OCI-LY1 (cell line): ENCODE results near the gene DCDC2B.

Experiments used
- H2AFZ ChIP-seq: fragments of 200-600 bp; sonication (generic), shearing (Covaris generic); 2 replicates; pipeline ENCODE4 v1.6.0; 2014; ENCODE audit warnings: antibody characterized with exemption, mild to moderate bottlenecking, low read length
- H3F3A ChIP-seq: fragments of 200-600 bp; sonication (generic), shearing (Covaris generic); 2 replicates; pipeline ENCODE4 v1.6.0; 2014; ENCODE audit warnings: mild to moderate bottlenecking, antibody characterized with exemption, low read length, moderate library complexity; ENCODE audit not compliant: insufficient read depth
- H3K27ac ChIP-seq: fragments of 200-600 bp; sonication (generic); 2 replicates; pipeline ENCODE4 v1.5.1; 2014; ENCODE audit warnings: low read length, mixed run types, mild to moderate bottlenecking, low read depth; ENCODE audit not compliant: poor library complexity, severe bottlenecking
- H3K27me3 ChIP-seq: fragments of 200-600 bp; sonication (generic); 2 replicates; pipeline ENCODE4 v1.6.0; 2014; ENCODE audit warnings: antibody characterized with exemption, mild to moderate bottlenecking, low read length, moderate library complexity; ENCODE audit not compliant: insufficient read depth
- H3K36me3 ChIP-seq: fragments of 200-600 bp; sonication (generic); 2 replicates; pipeline ENCODE4 v1.6.1; 2014; ENCODE audit warnings: mild to moderate bottlenecking, antibody characterized with exemption, low read length, moderate library complexity, mixed read lengths; ENCODE audit not compliant: insufficient read depth
- H3K4me1 ChIP-seq: fragments of 200-600 bp; sonication (generic); 2 replicates; pipeline ENCODE4 v1.5.1; 2014; ENCODE audit warnings: mild to moderate bottlenecking, low read length, moderate library complexity; ENCODE audit not compliant: insufficient read depth, severe bottlenecking
- H3K4me2 ChIP-seq: fragments of 200-600 bp; sonication (generic), shearing (Covaris generic); 2 replicates; pipeline ENCODE4 v1.6.1; 2014; ENCODE audit warnings: low read length
- H3K4me3 ChIP-seq: fragments of 200-600 bp; sonication (generic); 2 replicates; pipeline ENCODE4 v1.5.1; 2014; ENCODE audit warnings: low read length, low read depth, mild to moderate bottlenecking, mixed read lengths; ENCODE audit not compliant: poor library complexity, severe bottlenecking
- H3K79me2 ChIP-seq: fragments of 200-600 bp; shearing (Covaris generic); 2 replicates; pipeline ENCODE4 v1.6.1; 2016; ENCODE audit warnings: mixed run types, low read length, mixed read lengths; ENCODE audit not compliant: insufficient read depth
- H3K9ac ChIP-seq: fragments of 200-600 bp; sonication (generic), shearing (Covaris generic); 2 replicates; pipeline ENCODE4 v1.6.1; 2014; ENCODE audit warnings: mild to moderate bottlenecking, low read length, mixed read lengths
- H3K9me2 ChIP-seq: fragments of 200-600 bp; sonication (generic), shearing (Covaris generic); 2 replicates; pipeline ENCODE4 v1.6.1; 2014; ENCODE audit warnings: low read depth, mild to moderate bottlenecking, low read length, mixed read lengths
- H3K9me3 ChIP-seq: fragments of 200-600 bp; shearing (Covaris generic); 2 replicates; pipeline ENCODE4 v1.6.1; 2014; ENCODE audit warnings: low read length, mixed read lengths
- H4K20me1 ChIP-seq: fragments of 200-600 bp; sonication (generic), shearing (Covaris generic); 2 replicates; pipeline ENCODE4 v1.6.0; 2016; ENCODE audit warnings: mild to moderate bottlenecking, low read length; ENCODE audit not compliant: insufficient read depth
- EZH2 ChIP-seq: fragments of 200-600 bp; sonication (generic), shearing (Covaris generic); IDR thresholded peaks from 2 replicates; pipeline ENCODE4 v1.8.0; 2017; ENCODE audit warnings: borderline replicate concordance, mixed run types, mild to moderate bottlenecking, antibody characterized with exemption, low read length, moderate library complexity, mixed read lengths
- TF ChIP-seq, protein P1 (sequence below): fragments of 200-600 bp; sonication (generic), shearing (Covaris generic); IDR thresholded peaks from 2 replicates; pipeline ENCODE4 v1.5.1; 2017; ENCODE audit warnings: mild to moderate bottlenecking, antibody characterized with exemption, low read length, moderate library complexity, mixed read lengths

DCDC2B gene

DNA sequence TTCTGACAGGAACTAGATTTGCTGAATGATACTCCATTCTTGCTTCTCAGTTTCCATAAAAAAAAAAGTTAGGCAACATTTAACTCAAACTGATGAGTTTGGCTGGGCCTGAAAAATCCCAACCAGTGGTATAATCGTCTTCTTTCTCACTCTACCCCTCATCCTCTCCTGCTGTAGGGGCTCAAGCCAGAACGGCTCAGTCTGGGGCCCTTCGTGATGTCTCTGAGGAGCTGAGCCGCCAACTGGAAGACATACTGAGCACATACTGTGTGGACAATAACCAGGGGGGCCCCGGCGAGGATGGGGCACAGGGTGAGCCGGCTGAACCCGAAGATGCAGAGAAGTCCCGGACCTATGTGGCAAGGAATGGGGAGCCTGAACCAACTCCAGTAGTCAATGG is 27.8 kb upstream of the DCDC2B start:
- no peaks in the 10 kb centered on the region for H4K20me1 ChIP-seq
- H3K4me1 ChIP-seq, result peaks cover 25% of the 10 kb centered on the region
- TF ChIP-seq, protein P1, sequence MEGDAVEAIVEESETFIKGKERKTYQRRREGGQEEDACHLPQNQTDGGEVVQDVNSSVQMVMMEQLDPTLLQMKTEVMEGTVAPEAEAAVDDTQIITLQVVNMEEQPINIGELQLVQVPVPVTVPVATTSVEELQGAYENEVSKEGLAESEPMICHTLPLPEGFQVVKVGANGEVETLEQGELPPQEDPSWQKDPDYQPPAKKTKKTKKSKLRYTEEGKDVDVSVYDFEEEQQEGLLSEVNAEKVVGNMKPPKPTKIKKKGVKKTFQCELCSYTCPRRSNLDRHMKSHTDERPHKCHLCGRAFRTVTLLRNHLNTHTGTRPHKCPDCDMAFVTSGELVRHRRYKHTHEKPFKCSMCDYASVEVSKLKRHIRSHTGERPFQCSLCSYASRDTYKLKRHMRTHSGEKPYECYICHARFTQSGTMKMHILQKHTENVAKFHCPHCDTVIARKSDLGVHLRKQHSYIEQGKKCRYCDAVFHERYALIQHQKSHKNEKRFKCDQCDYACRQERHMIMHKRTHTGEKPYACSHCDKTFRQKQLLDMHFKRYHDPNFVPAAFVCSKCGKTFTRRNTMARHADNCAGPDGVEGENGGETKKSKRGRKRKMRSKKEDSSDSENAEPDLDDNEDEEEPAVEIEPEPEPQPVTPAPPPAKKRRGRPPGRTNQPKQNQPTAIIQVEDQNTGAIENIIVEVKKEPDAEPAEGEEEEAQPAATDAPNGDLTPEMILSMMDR, result no peak
- TF ChIP-seq EZH2, result no peak
- peak overlapping the region; percentile 79 for H3K4me3 ChIP-seq
- peak overlapping the region; percentile 87 for H3K9ac ChIP-seq
- H3F3A ChIP-seq, result no peaks in the 10 kb centered on the region
- H3K9me2 ChIP-seq, result no peaks in the 10 kb centered on the region
- H3K27me3 ChIP-seq, result no peaks in the 10 kb centered on the region
- H3K27ac ChIP-seq, result peak overlapping the region; percentile 68
- peaks cover 45% of the 10 kb centered on the region for H3K36me3 ChIP-seq
- no peak overlapping the region for H2AFZ ChIP-seq
- peaks cover 22% of the 10 kb centered on the region for H3K79me2 ChIP-seq
- H3K9me3 ChIP-seq, result no peaks in the 10 kb centered on the region
- peak overlapping the region; percentile 73 for H3K4me2 ChIP-seq

DNA sequence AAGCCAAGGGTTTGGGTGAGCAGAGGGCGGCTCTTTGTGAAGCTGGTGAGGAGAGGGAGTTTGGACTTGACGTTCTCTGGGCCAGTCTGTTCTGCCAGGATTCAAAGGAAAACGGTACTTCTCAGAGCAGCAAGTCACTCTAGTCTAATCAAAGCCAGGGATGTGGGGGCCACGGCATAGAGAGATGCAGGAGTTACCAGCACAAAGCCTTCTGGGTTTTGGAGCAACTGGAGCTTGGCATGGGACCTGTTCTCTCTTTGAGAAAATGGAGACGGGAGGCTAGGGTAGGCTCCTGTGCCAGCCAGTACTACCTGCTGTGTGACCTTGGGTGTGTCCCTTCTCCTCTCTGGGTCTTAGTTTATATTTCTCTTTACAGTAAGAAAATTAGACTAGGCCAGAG is 27.3 kb upstream of the DCDC2B start:
- Histone ChIP-seq H3K9ac (peak overlapping the region; percentile 87; the same call in 1 of the 2 replicates), H3K27ac (peak overlapping the region; percentile 68), H3K36me3 (peaks cover 50% of the 10 kb centered on the region), H3K79me2 (peaks cover 22% of the 10 kb centered on the region), H3K4me3 (peak overlapping the region; percentile 79), H3K9me3 (no peaks in the 10 kb centered on the region), H2AFZ (no peak overlapping the region), H3F3A (no peaks in the 10 kb centered on the region), H3K9me2 (no peaks in the 10 kb centered on the region), H3K4me2 (peak overlapping the region; percentile 73), H3K4me1 (peaks cover 25% of the 10 kb centered on the region), H4K20me1 (no peaks in the 10 kb centered on the region), H3K27me3 (no peaks in the 10 kb centered on the region)
- no peak for TF ChIP-seq EZH2
- TF ChIP-seq, protein P1, result no peak

DNA sequence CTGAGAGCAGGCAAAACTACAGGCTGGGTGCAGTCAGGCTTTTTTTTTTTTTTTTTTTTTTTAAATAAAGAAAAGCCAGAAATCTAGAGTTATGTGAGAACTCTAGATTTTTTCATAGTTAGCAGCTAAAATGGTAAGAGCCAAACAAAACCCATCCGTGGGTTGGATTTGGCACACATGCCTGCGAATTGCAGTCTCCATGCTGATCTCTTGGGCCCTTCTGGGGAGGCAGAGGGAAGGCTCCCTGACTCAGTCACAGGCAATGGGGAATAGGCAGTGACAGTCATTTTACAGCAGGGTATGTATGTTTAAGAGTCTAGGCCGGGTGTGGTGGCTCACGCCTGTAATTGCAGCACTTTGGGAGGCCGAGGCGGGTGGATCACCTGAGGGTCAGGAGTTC is 26.8 kb upstream of the DCDC2B start:
- Histone ChIP-seq H3K27ac (no peak overlapping the region), H3K4me2 (0 out of 2 replicates have a peak overlapping the region, but pooled peaks have one; percentile 73), H3K9me3 (no peaks in the 10 kb centered on the region), H3K36me3 (peaks cover 55% of the 10 kb centered on the region), H3K27me3 (no peaks in the 10 kb centered on the region), H3K79me2 (peaks cover 22% of the 10 kb centered on the region), H3K4me3 (no peak overlapping the region), H3K9ac (no peak overlapping the region), H4K20me1 (no peaks in the 10 kb centered on the region), H2AFZ (no peak overlapping the region), H3K4me1 (peaks cover 25% of the 10 kb centered on the region), H3K9me2 (no peaks in the 10 kb centered on the region), H3F3A (no peaks in the 10 kb centered on the region)
- no peak for TF ChIP-seq EZH2
- TF ChIP-seq, protein P1, result no peak
